Body of pancreas (tissue), 4 donors: ENCODE data around the gene SPSB2. TPM values are rescaled to one million over a fixed set of nuclear protein-coding genes. Genes with fewer than 3 reads are reported as not detected.

ENCODE experiments used
- ATAC-seq: fragments of 150-250 bp; one replicate; pipeline ENCODE4 v1.9.1; 2016
- DNase-seq, 4 donors: peaks; one replicate each; pipeline ENCODE4 v3.0.0-alpha.2; 2019
- H3K27ac ChIP-seq, 4 donors: fragments of 200-600 bp; sonication (generic); 1 replicate in 3 of 4; 2 replicates in 1 of 4; pipeline versions ENCODE4 v1.5.1 to v1.6.1; 2016 to 2019; ENCODE audit warnings: mild to moderate bottlenecking in 1 of 4, mixed read lengths in 1 of 4, moderate library complexity in 1 of 4
- H3K27me3 ChIP-seq, 2 donors: fragments of 200-600 bp; sonication (generic); one replicate each; pipeline ENCODE4 v1.6.0; 2016; ENCODE audit warnings: mild to moderate bottlenecking in 1 of 2
- H3K36me3 ChIP-seq, 2 donors: fragments of 200-600 bp; sonication (generic); replicated peaks in 1 of 2; 2 replicates each; pipeline ENCODE4 v1.5.1; 2016; ENCODE audit warnings: low read depth in 2 of 2; ENCODE audit not compliant: insufficient read depth in 1 of 2
- H3K4me1 ChIP-seq: fragments of 200-600 bp; sonication (generic); one replicate; pipeline ENCODE4 v1.6.0; 2016
- H3K4me3 ChIP-seq, 2 donors: fragments of 200-600 bp; sonication (generic); 1 replicate in 1 of 2; 2 replicates in 1 of 2; pipeline ENCODE4 v1.5.1; 2016 to 2019
- H3K9me3 ChIP-seq, 3 donors: fragments of 200-600 bp; sonication (generic); 1 replicate in 2 of 3; 2 replicates in 1 of 3; pipeline ENCODE4 v1.5.1; 2016
- POLR2A ChIP-seq, 3 donors: fragments of 450-650 bp; IDR thresholded peaks; one replicate each; pipeline ENCODE4 v1.6.1; 2016; ENCODE audit warnings: antibody characterized with exemption in 3 of 3, mild to moderate bottlenecking in 2 of 3
- WGBS, 2 donors: methylation state at CpG; one replicate each; pipeline ENCODE4 v1.1.5; 2017; 5-methylcytosine and 5-hydroxymethylcytosine counted together
- intact Hi-C: fragments of 100-400 bp; cut with DNase I; formaldehyde crosslinking; loops from one replicate; pipeline ENCODE4 v1.15.1; 2023
- total RNA-seq, 2 donors: library from RNA; depleted of rRNA; stranded (reverse); fragments of >200 nt; gene quantifications; one replicate each; pipeline ENCODE4 v1.1.0, GENCODE V29; 2016
- TF ChIP-seq, protein P1 (sequence below), 7 experiments: fragments of 450-650 bp in 4 of 7; fragments of 200-600 bp in 3 of 7; sonication (generic) in 3 of 7; IDR thresholded peaks; one replicate each; pipeline ENCODE4 v1.5.1; 2016 to 2019; ENCODE audit warnings: antibody characterized with exemption in 7 of 7

The SPSB2 gene
- total RNA-seq, 2 donors from 2014 or later, result 2.6 to 11.9 TPM

GRCh38 chr12:6825398-6826124 lies 47.5 kb downstream of the SPSB2 start:
- peaks cover 0 to 22% of the 10 kb centered on the region in 2 donors for H3K27me3 ChIP-seq
- H3K9me3 ChIP-seq, result no peaks in the 10 kb centered on the region
- WGBS, 2 donors, result 3 to 5% methylated on average over 16 to 19 of the region's 19 CpGs
- intact Hi-C loops, result no loop called here
- H3K4me1 ChIP-seq, result peaks cover 41% of the 10 kb centered on the region
- no peaks in the 10 kb centered on the region for H3K36me3 ChIP-seq
- H3K4me3 ChIP-seq, result no peak overlapping the region
- H3K27ac ChIP-seq, result no peak overlapping the region
- peak in 1 of 3 donors; percentile 16 for TF ChIP-seq POLR2A (IDR thresholded peaks at IDR 0.05)
- TF ChIP-seq, protein P1, sequence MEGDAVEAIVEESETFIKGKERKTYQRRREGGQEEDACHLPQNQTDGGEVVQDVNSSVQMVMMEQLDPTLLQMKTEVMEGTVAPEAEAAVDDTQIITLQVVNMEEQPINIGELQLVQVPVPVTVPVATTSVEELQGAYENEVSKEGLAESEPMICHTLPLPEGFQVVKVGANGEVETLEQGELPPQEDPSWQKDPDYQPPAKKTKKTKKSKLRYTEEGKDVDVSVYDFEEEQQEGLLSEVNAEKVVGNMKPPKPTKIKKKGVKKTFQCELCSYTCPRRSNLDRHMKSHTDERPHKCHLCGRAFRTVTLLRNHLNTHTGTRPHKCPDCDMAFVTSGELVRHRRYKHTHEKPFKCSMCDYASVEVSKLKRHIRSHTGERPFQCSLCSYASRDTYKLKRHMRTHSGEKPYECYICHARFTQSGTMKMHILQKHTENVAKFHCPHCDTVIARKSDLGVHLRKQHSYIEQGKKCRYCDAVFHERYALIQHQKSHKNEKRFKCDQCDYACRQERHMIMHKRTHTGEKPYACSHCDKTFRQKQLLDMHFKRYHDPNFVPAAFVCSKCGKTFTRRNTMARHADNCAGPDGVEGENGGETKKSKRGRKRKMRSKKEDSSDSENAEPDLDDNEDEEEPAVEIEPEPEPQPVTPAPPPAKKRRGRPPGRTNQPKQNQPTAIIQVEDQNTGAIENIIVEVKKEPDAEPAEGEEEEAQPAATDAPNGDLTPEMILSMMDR (IDR thresholded peaks at IDR 0.05), result peak; percentile 78 to 91 (median 87)
- DNase-seq (peak; percentile 81 to 86 (median 84)), ATAC-seq (peak; percentile 63)

GRCh38 chr12:6824901-6825381 lies 48.2 kb downstream of the SPSB2 start:
- DNase-seq (no peak), ATAC-seq (no peak)
- H3K27ac ChIP-seq, result no peak overlapping the region
- WGBS, 2 donors, result 12 to 22% methylated on average over 12 of the region's 12 CpGs
- H3K4me3 ChIP-seq, result no peak overlapping the region
- intact Hi-C loops, result no loop called here
- peaks cover 37% of the 10 kb centered on the region for H3K4me1 ChIP-seq
- H3K27me3 ChIP-seq, result peaks cover 0 to 22% of the 10 kb centered on the region in 2 donors
- H3K9me3 ChIP-seq, result no peaks in the 10 kb centered on the region
- TF ChIP-seq POLR2A (IDR thresholded peaks at IDR 0.05), result no peak
- TF ChIP-seq, protein P1 (IDR thresholded peaks at IDR 0.05), result no peak
- H3K36me3 ChIP-seq, result no peaks in the 10 kb centered on the region

DNA sequence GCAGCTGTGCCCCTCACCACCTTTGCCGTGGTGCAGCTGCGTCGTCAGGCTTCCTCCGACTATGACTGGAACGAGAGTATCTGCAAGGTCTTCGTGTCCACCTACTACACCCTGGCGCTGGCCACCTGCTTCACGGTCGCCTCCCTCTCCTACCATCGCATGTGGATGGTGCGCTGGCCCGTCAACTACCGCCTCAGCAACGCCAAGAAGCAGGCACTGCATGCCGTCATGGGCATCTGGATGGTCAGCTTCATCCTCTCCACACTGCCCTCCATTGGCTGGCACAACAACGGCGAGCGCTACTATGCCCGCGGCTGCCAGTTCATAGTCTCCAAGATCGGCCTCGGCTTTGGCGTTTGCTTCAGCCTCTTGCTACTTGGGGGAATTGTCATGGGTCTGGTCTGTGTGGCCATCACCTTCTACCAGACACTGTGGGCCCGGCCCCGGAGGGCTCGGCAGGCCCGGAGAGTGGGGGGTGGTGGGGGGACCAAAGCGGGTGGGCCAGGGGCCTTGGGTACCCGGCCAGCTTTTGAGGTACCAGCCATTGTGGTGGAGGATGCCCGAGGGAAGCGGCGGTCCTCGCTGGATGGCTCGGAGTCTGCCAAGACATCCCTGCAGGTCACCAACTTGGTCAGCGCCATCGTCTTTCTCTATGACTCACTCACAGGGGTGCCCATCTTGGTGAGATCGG lies 48.9 kb downstream of the SPSB2 start:
- no peak for TF ChIP-seq POLR2A (IDR thresholded peaks at IDR 0.05)
- TF ChIP-seq, protein P1 (IDR thresholded peaks at IDR 0.05), result no peak
- WGBS, 2 donors, result 58 to 65% methylated on average over 4 to 33 of the region's 37 CpGs
- H3K9me3 ChIP-seq, result no peaks in the 10 kb centered on the region
- intact Hi-C loops, result no loop called here
- ATAC-seq (no peak), DNase-seq (peak in 1 of 4 donors; percentile 29)
- H3K4me1 ChIP-seq, result peaks cover 30% of the 10 kb centered on the region
- H3K4me3 ChIP-seq, result no peak overlapping the region
- no peak overlapping the region for H3K27ac ChIP-seq
- peaks cover 0 to 22% of the 10 kb centered on the region in 2 donors for H3K27me3 ChIP-seq
- no peaks in the 10 kb centered on the region for H3K36me3 ChIP-seq

GRCh38 chr12:6823182-6824084 lies 49.7 kb downstream of the SPSB2 start:
- no peak overlapping the region for H3K27ac ChIP-seq
- WGBS, 2 donors, result 41 to 46% methylated on average over 7 to 9 of the region's 12 CpGs
- TF ChIP-seq POLR2A (IDR thresholded peaks at IDR 0.05), result no peak
- TF ChIP-seq, protein P1 (IDR thresholded peaks at IDR 0.05), result no peak
- no peaks in the 10 kb centered on the region for H3K9me3 ChIP-seq
- peaks cover 0 to 22% of the 10 kb centered on the region in 2 donors for H3K27me3 ChIP-seq
- H3K4me1 ChIP-seq, result peaks cover 23% of the 10 kb centered on the region
- no peak overlapping the region for H3K4me3 ChIP-seq
- H3K36me3 ChIP-seq, result no peaks in the 10 kb centered on the region
- no peak for ATAC-seq
- intact Hi-C loops, result no loop called here
- DNase-seq, result no peak
